NCI-H2227 (cell line): Measurements from ENCODE around the gene PGD.
"Not testable (repeated sequence)": the region's sequence is repeated elsewhere in the genome, so short reads cannot be mapped to it uniquely, and the experiment has no call there.

Experiments used
- DNase-seq: peaks from one replicate; lab custom pipeline; 2025; ENCODE audit not compliant: unreplicated experiment; lab: John Stamatoyannopoulos, UW

Gene PGD

GRCh38 chr1:10398278-10398733 is 558 bp upstream of the PGD start:
- no peak for DNase-seq

GRCh38 chr1:10399444-10399941 is 629 bp downstream of the PGD start:
- peak; percentile 77 for DNase-seq

GRCh38 chr1:10400013-10400412 is 1.1 kb downstream of the PGD start:
- DNase-seq: no peak

GRCh38 chr1:10401281-10401680 is 2.4 kb downstream of the PGD start:
- no peak for DNase-seq

GRCh38 chr1:10402729-10403274 is 3.9 kb downstream of the PGD start:
- DNase-seq: no peak

- no peak for DNase-seq
These were observed 8.3 kb downstream of the PGD start for GRCh38 chr1:10407201-10407600.

- DNase-seq: no peak
These were observed 16.5 kb downstream of the PGD start for GRCh38 chr1:10415211-10415930.

- DNase-seq: not testable (repeated sequence)
These were observed 17.1 kb downstream of the PGD start for GRCh38 chr1:10415967-10416366.

- not testable (repeated sequence) for DNase-seq
These were observed 19.9 kb downstream of the PGD start for GRCh38 chr1:10418741-10419140.

- no peak for DNase-seq
These were observed 20.5 kb downstream of the PGD start for GRCh38 chr1:10419351-10419750.

- no peak for DNase-seq
These were observed 22.8 kb downstream of the PGD start for GRCh38 chr1:10421637-10422036.

- DNase-seq: no peak
These were observed 25.2 kb downstream of the PGD start for GRCh38 chr1:10424034-10424433.

GRCh38 chr1:10424651-10425050 is 25.8 kb downstream of the PGD start:
- no peak for DNase-seq

GRCh38 chr1:10425826-10426534 is 27.1 kb downstream of the PGD start:
- not testable (repeated sequence) for DNase-seq

GRCh38 chr1:10426535-10426848 is 27.6 kb downstream of the PGD start:
- not testable (repeated sequence) for DNase-seq

- DNase-seq: no peak
These were observed 30.1 kb downstream of the PGD start for GRCh38 chr1:10428984-10429383.

- no peak for DNase-seq
These were observed 31.0 kb downstream of the PGD start for GRCh38 chr1:10429868-10430215.

GRCh38 chr1:10430216-10431069 is 31.6 kb downstream of the PGD start, which contains the start of gene CENPS:
Gene CENPS, plus strand, starts transcription at chr1:10430433. Its CDS starts 85 bp downstream, at chr1:10430518.
- peak; percentile 94 for DNase-seq

- no peak for DNase-seq
These were observed 32.3 kb downstream of the PGD start for GRCh38 chr1:10431070-10431730.

GRCh38 chr1:10432910-10433700 is 34.2 kb downstream of the PGD start:
- DNase-seq: no peak
